Stomach (tissue), 9 donors: ENCODE results near the gene TMOD4. TPM values are rescaled to one million over a fixed set of nuclear protein-coding genes. Genes with fewer than 3 reads are reported as not detected.

Experiments used
- DNase-seq, 2 donors: peaks; one replicate each; pipeline versions ENCODE4 v3.0.0 to v3.0.0-alpha.2; 2013 to 2019
- H3K27ac ChIP-seq, 5 donors: fragments of 200-600 bp in 4 of 5; sonication (generic) in 4 of 5; one replicate each; pipeline ENCODE4 v1.5.1; 2013 to 2019; ENCODE audit warnings: mild to moderate bottlenecking in 1 of 5, moderate library complexity in 1 of 5
- H3K27me3 ChIP-seq, 3 donors: fragments of 200-600 bp; sonication (generic); one replicate each; pipeline ENCODE4 v1.5.1; 2017 to 2019; ENCODE audit warnings: mixed run types in 1 of 3
- H3K36me3 ChIP-seq, 4 donors: fragments of 200-600 bp; sonication (generic); 1 replicate in 3 of 4; 2 replicates in 1 of 4; pipeline ENCODE4 v1.5.1; 2016 to 2019
- H3K4me1 ChIP-seq, 4 donors: fragments of 200-600 bp; sonication (generic); one replicate each; pipeline ENCODE4 v1.5.1; 2016 to 2019
- H3K4me3 ChIP-seq, 4 donors: fragments of 200-600 bp; sonication (generic) in 3 of 4; one replicate each; pipeline ENCODE4 v1.5.1; 2016 to 2019; ENCODE audit warnings: mild to moderate bottlenecking in 1 of 4
- H3K9me3 ChIP-seq, 4 donors: fragments of 200-600 bp; sonication (generic); one replicate each; pipeline ENCODE4 v1.5.1; 2016 to 2019
- EP300 ChIP-seq: sonication (generic); formaldehyde crosslinking; IDR thresholded peaks from one replicate; pipeline ENCODE4 v1.6.1; 2017; ENCODE audit warnings: antibody characterized with exemption
- POLR2A ChIP-seq, 4 donors: fragments of 450-650 bp; IDR thresholded peaks; one replicate each; pipeline ENCODE4 v1.6.1; 2016; ENCODE audit warnings: antibody characterized with exemption in 4 of 4, control low read depth in 2 of 4, mild to moderate bottlenecking in 1 of 4, moderate library complexity in 1 of 4
- POLR2AphosphoS5 ChIP-seq, 3 donors: sonication (generic); formaldehyde crosslinking; IDR thresholded peaks; one replicate each; pipeline ENCODE4 v1.6.1; 2016; ENCODE audit warnings: antibody characterized with exemption in 3 of 3
- WGBS, 5 donors: extraction: QIAGEN DNeasy Blood & Tissue Kit in 3 of 5; methylation state at CpG; one replicate each; pipeline versions ENCODE4 v1.1.5 to v1.1.7; 2013 to 2018; 5-methylcytosine and 5-hydroxymethylcytosine counted together
- intact Hi-C: fragments of 100-400 bp; cut with DNase I; formaldehyde crosslinking; loops from one replicate; pipeline ENCODE4 v1.15.1; 2023; ENCODE audit warnings: low total_unique reads
- polyA plus RNA-seq, 3 donors: library from polyadenylated mRNA; stranded (reverse); fragments of 200-250 nt; gene quantifications; one replicate each; pipeline ENCODE4 v1.2.3, GENCODE V29; 2013
- total RNA-seq, 5 donors: library from RNA; depleted of rRNA; stranded (reverse); fragments of >200 nt; gene quantifications; one replicate each; pipeline versions ENCODE4 v1.1.0 to v1.2.3, GENCODE V29; 2014 to 2016
- TF ChIP-seq, protein P1 (sequence below), 7 experiments: fragments of 450-650 bp in 4 of 7; fragments of 200-600 bp in 3 of 7; sonication (generic) in 3 of 7; IDR thresholded peaks; one replicate each; pipeline ENCODE4 v1.5.1; 2016 to 2019; ENCODE audit warnings: antibody characterized with exemption in 7 of 7, control low read depth in 2 of 7, mild to moderate bottlenecking in 1 of 7
- donor health status: healthy with polysubstance abuse.
- donor health status: Bipolar disorder and iron deficiency.
- donor health status: healthy.

Gene TMOD4
- total and polyA plus RNA-seq, 8 donors: 1.2 TPM; not detected in 7

DNA sequence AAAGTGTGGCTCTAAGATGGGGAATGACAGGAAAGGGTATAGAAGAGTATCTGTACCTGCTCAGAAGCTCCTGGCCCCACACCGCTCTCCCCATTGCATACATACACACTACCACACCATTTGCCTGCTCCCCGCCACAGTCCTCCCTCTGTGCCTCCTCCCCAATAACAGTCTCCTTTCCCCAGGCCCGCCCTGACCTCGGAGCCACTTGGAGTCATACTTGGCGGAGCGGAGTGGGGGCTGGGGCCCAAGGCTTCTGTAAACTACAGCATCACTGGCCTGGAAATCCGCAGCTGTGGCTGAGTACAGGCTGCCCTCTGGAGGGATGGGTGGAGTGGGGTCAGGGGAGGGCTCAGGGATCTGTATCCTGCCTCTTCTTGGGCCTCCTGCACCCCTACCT is 38.0 kb downstream of the TMOD4 start:
- DNase-seq: no peak

DNA sequence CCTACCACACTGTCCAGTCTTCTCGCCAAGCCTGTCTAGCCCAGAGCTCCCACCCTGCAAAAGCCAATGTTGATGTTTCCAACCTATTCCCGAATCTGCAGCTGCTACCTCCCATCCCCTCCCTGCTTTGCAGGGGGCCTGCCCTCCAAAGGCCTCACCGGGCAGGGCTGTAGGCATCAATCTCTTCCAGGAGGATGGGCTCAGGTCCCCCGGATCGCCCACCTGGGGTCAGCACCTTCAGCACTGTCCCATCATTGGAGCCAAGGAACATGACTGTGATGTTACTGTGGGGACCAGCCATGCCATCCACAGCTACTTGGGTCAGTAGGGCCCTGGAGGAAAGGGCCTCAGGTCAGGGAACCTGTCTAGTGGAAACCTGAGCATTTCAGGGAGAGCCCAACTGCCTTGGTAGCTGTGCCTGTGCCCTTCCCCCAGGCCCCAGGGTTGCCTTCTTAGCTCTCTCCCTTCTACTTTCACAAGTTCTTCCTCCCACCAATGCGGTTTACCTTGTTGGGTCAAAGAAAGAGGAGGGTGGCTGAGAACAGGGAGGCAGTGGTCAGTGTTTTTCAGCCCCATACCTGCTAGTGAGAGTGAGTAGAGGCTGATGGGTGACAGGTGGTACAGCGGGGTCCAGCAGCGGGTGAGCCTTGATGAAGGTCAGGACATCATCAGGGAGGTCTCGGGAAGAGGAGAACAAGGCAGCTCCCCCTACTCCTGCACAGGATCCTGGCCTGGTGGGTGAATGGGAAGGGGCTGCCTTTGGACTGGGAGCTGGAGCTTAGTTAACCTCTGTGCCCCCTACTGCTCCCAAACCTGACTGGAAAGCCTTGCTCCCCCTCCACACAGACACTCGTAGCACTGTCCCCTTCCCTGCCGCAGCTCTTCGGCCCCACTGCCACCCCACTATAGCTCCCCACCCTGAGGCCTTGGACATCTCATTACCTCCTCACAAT is 40.1 kb downstream of the TMOD4 start:
- H3K4me3 ChIP-seq: no peak overlapping the region
- WGBS, 5 donors: 80 to 93% (median 87%) methylated on average over 11 to 12 of the region's 12 CpGs
- no peak for DNase-seq

More for the DNA sequence above, 38.0 kb downstream of the TMOD4 start:
- Histone ChIP-seq H3K9me3 (no peaks in the 10 kb centered on the region), H3K27ac (no peak overlapping the region), H3K4me3 (no peak overlapping the region), H3K27me3 (peaks cover 0 to 7% (median 4%) of the 10 kb centered on the region in 3 donors), H3K36me3 (peaks cover 0 to 41% (median 20%) of the 10 kb centered on the region in 4 donors), H3K4me1 (peaks cover 0 to 7% (median 4%) of the 10 kb centered on the region in 4 donors)
- WGBS, 5 donors: 87 to 94% (median 91%) methylated on average over 7 of the region's 7 CpGs
- intact Hi-C loops: no loop called here
- no peak for TF ChIP-seq POLR2A (IDR thresholded peaks at IDR 0.05)
- TF ChIP-seq POLR2AphosphoS5 (IDR thresholded peaks at IDR 0.05): no peak
- TF ChIP-seq, protein P1, sequence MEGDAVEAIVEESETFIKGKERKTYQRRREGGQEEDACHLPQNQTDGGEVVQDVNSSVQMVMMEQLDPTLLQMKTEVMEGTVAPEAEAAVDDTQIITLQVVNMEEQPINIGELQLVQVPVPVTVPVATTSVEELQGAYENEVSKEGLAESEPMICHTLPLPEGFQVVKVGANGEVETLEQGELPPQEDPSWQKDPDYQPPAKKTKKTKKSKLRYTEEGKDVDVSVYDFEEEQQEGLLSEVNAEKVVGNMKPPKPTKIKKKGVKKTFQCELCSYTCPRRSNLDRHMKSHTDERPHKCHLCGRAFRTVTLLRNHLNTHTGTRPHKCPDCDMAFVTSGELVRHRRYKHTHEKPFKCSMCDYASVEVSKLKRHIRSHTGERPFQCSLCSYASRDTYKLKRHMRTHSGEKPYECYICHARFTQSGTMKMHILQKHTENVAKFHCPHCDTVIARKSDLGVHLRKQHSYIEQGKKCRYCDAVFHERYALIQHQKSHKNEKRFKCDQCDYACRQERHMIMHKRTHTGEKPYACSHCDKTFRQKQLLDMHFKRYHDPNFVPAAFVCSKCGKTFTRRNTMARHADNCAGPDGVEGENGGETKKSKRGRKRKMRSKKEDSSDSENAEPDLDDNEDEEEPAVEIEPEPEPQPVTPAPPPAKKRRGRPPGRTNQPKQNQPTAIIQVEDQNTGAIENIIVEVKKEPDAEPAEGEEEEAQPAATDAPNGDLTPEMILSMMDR (IDR thresholded peaks at IDR 0.05): no peak

DNA sequence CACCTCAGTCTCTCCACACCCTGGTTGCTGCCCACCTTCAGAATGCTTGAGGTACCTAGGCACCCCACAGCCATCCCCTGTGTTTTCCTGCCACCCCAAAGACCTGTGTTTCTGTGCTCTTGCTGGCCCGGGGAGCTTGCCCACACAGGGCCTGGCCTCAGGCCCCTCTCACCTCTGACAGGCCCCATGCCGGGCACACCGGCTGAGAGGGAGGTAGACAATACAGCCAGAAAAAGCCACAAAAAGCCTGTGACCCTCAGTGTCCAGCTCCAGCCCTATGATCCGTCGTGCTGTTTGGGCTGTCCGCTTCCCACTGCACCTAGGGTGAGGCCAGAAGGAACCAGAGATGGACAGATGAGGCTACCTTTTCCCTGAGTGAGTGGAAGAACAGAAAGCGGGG is 40.8 kb downstream of the TMOD4 start:
- no peaks in the 10 kb centered on the region for H3K9me3 ChIP-seq
- peaks cover 14 to 26% (median 24%) of the 10 kb centered on the region in 4 donors for H3K4me1 ChIP-seq
- TF ChIP-seq, protein P1 (IDR thresholded peaks at IDR 0.05): no peak
- TF ChIP-seq POLR2A (IDR thresholded peaks at IDR 0.05): no peak
- TF ChIP-seq EP300: no peak
- TF ChIP-seq POLR2AphosphoS5 (IDR thresholded peaks at IDR 0.05): no peak
- peaks cover 0 to 40% (median 18%) of the 10 kb centered on the region in 4 donors for H3K36me3 ChIP-seq
- intact Hi-C loops: no loop called here
- WGBS, 5 donors: 88 to 96% (median 96%) methylated on average over 7 of the region's 7 CpGs
- H3K27ac ChIP-seq: no peak overlapping the region
- H3K27me3 ChIP-seq: peaks cover 0 to 27% (median 22%) of the 10 kb centered on the region in 3 donors
- no peak overlapping the region for H3K4me3 ChIP-seq
- no peak for DNase-seq

More for the DNA sequence above, 40.1 kb downstream of the TMOD4 start:
- Histone ChIP-seq H3K27me3 (peaks cover 0 to 27% (median 22%) of the 10 kb centered on the region in 3 donors), H3K9me3 (no peaks in the 10 kb centered on the region), H3K36me3 (peaks cover 0 to 41% (median 20%) of the 10 kb centered on the region in 4 donors), H3K27ac (no peak overlapping the region), H3K4me1 (peaks cover 14 to 26% (median 22%) of the 10 kb centered on the region in 4 donors)
- intact Hi-C loops: no loop called here
- TF ChIP-seq, protein P1 (IDR thresholded peaks at IDR 0.05): no peak
- TF ChIP-seq POLR2AphosphoS5 (IDR thresholded peaks at IDR 0.05) (no peak), EP300 (no peak), POLR2A (IDR thresholded peaks at IDR 0.05) (no peak)

DNA sequence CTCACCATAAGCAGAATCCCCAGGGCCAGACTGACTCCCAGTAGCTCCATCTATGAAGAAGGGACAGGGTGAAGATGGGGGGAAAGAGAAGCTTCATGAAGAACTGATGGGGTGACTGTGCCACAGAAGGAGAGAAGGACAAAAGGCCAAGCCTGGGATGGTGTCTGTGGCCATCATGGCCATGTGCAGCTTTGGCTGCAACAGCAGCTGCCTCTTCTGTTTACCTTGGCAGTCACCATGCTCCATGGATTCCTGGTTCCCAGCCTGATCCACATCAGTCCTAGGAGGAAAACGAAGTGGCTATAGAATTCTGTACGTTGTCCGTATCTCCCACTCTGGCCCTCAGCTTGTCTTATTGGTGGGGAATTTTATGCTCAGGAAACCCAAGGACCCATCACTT is 41.4 kb downstream of the TMOD4 start:
- DNase-seq: no peak
- peaks cover 14 to 26% (median 24%) of the 10 kb centered on the region in 4 donors for H3K4me1 ChIP-seq
- H3K36me3 ChIP-seq: peaks cover 0 to 40% (median 15%) of the 10 kb centered on the region in 4 donors
- H3K27me3 ChIP-seq: peaks cover 0 to 27% (median 22%) of the 10 kb centered on the region in 3 donors
- H3K4me3 ChIP-seq: no peak overlapping the region
- H3K27ac ChIP-seq: no peak overlapping the region
- 58 to 83% (median 72%) methylated on average over 3 of the region's 3 CpGs for WGBS, 5 donors
- no peaks in the 10 kb centered on the region for H3K9me3 ChIP-seq
- intact Hi-C loops: no loop called here
- TF ChIP-seq POLR2A (IDR thresholded peaks at IDR 0.05) (no peak), POLR2AphosphoS5 (IDR thresholded peaks at IDR 0.05) (no peak), EP300 (no peak)
- TF ChIP-seq, protein P1 (IDR thresholded peaks at IDR 0.05): no peak
